SK-N-MC (cell line): Measurements from ENCODE around the gene SRP54.

Experiments
- EZH2 ChIP-seq: fragments of 200-600 bp; sonication (generic); IDR thresholded peaks from one replicate; pipeline ENCODE4 v1.6.1; 2017; ENCODE audit warnings: antibody characterized with exemption
- POLR2AphosphoS5 ChIP-seq: IDR thresholded peaks from 2 replicates; pipeline ENCODE4 v1.6.1; 2012; ENCODE audit warnings: mild to moderate bottlenecking, low read depth, low read length, borderline replicate concordance

DNA sequence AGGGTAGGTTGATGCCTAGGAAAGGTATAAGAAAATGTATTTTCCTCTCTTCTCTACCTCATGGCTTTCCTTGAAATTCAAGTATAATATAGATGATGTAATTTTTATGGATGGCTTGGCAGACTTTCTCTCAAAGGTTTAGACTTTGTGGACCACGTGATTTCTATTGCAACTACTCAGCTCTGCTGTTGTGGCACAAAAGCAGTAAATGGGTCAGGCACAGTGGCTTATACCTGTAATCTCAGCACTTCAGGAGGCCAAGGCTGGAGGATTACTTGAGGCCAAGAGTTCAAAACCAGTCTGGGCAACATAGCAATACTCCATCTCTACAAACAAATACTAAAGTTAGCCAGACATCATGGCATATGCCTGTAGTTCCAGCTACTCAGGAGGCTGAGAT is 22.0 kb downstream of the SRP54 start:
- TF ChIP-seq EZH2 = no peak
- no peak for TF ChIP-seq POLR2AphosphoS5
